H1 (cell line): Measurements from ENCODE around the gene SEMA3G. TPM values are rescaled to one million over a fixed set of nuclear protein-coding genes. Genes with fewer than 3 reads are reported as not detected.

Source experiments
- CTCF ChIA-PET: fragments of 300-600 bp; sonication (Branson Sonifier 250); formaldehyde crosslinking; loops from one replicate; lab custom pipeline; 2021; ENCODE audit not compliant: partially characterized antibody; lab: Charles Lee
- POLR2A ChIA-PET: fragments of 300-600 bp; sonication (Branson Sonifier 250); formaldehyde crosslinking; loops from one replicate; lab custom pipeline; 2021; ENCODE audit warnings: inconsistent platforms; ENCODE audit not compliant: partially characterized antibody; lab: Charles Lee
- DNase-seq, 2 experiments: peaks; one replicate each; pipeline versions ENCODE4 v3.0.0 to v3.0.0-alpha.2; 2010 to 2022; ENCODE audit warnings: low spot score in 2 of 2, low read depth in 1 of 2, mixed read lengths in 1 of 2
- FAIRE-seq: peaks from 2 replicates; lab custom pipeline; 2011; peaks lifted over from hg19 to GRCh38; lab: Jason Lieb, UNC
- H2AFZ ChIP-seq: 2 replicates; pipeline ENCODE4 v1.8.1; 2012; ENCODE audit warnings: low read length, inconsistent platforms
- H2AK5ac ChIP-seq: 2 replicates; pipeline ENCODE4 v1.6.1; 2013; ENCODE audit warnings: low read depth, low read length
- H2BK120ac ChIP-seq: replicated peaks from 2 replicates; pipeline ENCODE3; 2013; ENCODE audit warnings: low read depth, low read length, inconsistent platforms
- H2BK12ac ChIP-seq: 2 replicates; pipeline ENCODE4 v1.6.1; 2013; ENCODE audit warnings: low read depth, low read length
- H2BK15ac ChIP-seq: 2 replicates; pipeline ENCODE4 v1.6.1; 2013; ENCODE audit warnings: low read length
- H2BK20ac ChIP-seq: 2 replicates; pipeline ENCODE4 v1.6.1; 2013; ENCODE audit warnings: low read length
- H2BK5ac ChIP-seq: 2 replicates; pipeline ENCODE4 v1.6.1; 2013; ENCODE audit warnings: low read depth, low read length
- H3K14ac ChIP-seq: 2 replicates; pipeline ENCODE4 v1.6.1; 2013; ENCODE audit warnings: inconsistent platforms; ENCODE audit not compliant: insufficient read length
- H3K18ac ChIP-seq: 2 replicates; pipeline ENCODE4 v1.6.1; 2013; ENCODE audit warnings: low read length; ENCODE audit errors: extremely low read depth
- H3K23ac ChIP-seq: 2 replicates; pipeline ENCODE4 v1.6.1; 2013; ENCODE audit warnings: inconsistent platforms; ENCODE audit not compliant: insufficient read length
- H3K23me2 ChIP-seq: 2 replicates; pipeline ENCODE4 v1.6.1; 2013; ENCODE audit warnings: low read depth, low read length
- H3K27ac ChIP-seq: 2 replicates; pipeline ENCODE4 v1.6.1; 2011; ENCODE audit warnings: low read depth, low read length, inconsistent platforms
- H3K27me3 ChIP-seq, 4 experiments: replicated peaks in 1 of 4; 1 replicate in 1 of 4; 2 replicates in 3 of 4; pipeline versions ENCODE4 v1.6.1 to v1.8.1; 2011 to 2013; ENCODE audit warnings: low read length in 3 of 4, mild to moderate bottlenecking in 3 of 4, inconsistent platforms in 2 of 4, mixed read lengths in 2 of 4, moderate library complexity in 1 of 4; ENCODE audit not compliant: control insufficient read depth in 3 of 4, insufficient read depth in 3 of 4; ENCODE audit errors: extremely low read depth in 1 of 4
- H3K36me3 ChIP-seq, 4 experiments: 2 replicates each; pipeline versions ENCODE4 v1.6.1 to v1.8.1; 2011 to 2013; ENCODE audit warnings: mild to moderate bottlenecking in 4 of 4, low read length in 3 of 4, moderate library complexity in 2 of 4, control low read depth in 1 of 4, inconsistent platforms in 1 of 4; ENCODE audit not compliant: insufficient read depth in 4 of 4, control insufficient read depth in 2 of 4
- H3K4ac ChIP-seq: replicated peaks from 2 replicates; pipeline ENCODE3; 2013; ENCODE audit warnings: low read length, low read depth, mixed read lengths, inconsistent platforms; ENCODE audit not compliant: insufficient read length
- H3K4me1 ChIP-seq, 4 experiments: replicated peaks in 1 of 4; 1 replicate in 1 of 4; 2 replicates in 3 of 4; pipeline versions ENCODE4 v1.6.1 to v1.8.1; 2011 to 2013; ENCODE audit warnings: low read length in 3 of 4, inconsistent platforms in 2 of 4, mixed read lengths in 1 of 4; ENCODE audit not compliant: insufficient read depth in 4 of 4, control insufficient read depth in 3 of 4
- H3K4me2 ChIP-seq, 2 experiments: 2 replicates each; pipeline versions ENCODE4 v1.6.1 to v1.8.1; 2011 to 2013; ENCODE audit warnings: low read depth in 2 of 2, low read length in 2 of 2, control low read depth in 1 of 2, inconsistent platforms in 1 of 2, mild to moderate bottlenecking in 1 of 2; ENCODE audit not compliant: insufficient read depth in 1 of 2
- H3K4me3 ChIP-seq, 4 experiments: fragments of 200-600, 300-600 bp in 1 of 4; sonication (generic), shearing (Covaris generic), sonication (Bioruptor Twin) in 1 of 4; 2 replicates each; pipeline versions ENCODE4 v1.5.1 to v1.8.1; 2011 to 2016; ENCODE audit warnings: low read length in 4 of 4, low read depth in 3 of 4, control low read depth in 2 of 4, inconsistent platforms in 2 of 4, mild to moderate bottlenecking in 2 of 4, mixed read lengths in 1 of 4, moderate library complexity in 1 of 4; ENCODE audit not compliant: insufficient read depth in 2 of 4; ENCODE audit errors: extremely low read depth in 1 of 4
- H3K56ac ChIP-seq: replicated peaks from 2 replicates; pipeline ENCODE3; 2013; ENCODE audit warnings: low read depth, mild to moderate bottlenecking, mixed read lengths, low read length, inconsistent platforms; ENCODE audit not compliant: insufficient read length
- H3K79me1 ChIP-seq: 2 replicates; pipeline ENCODE4 v1.6.1; 2013; ENCODE audit warnings: low read depth, low read length, control low read depth
- H3K79me2 ChIP-seq, 2 experiments: 2 replicates each; pipeline versions ENCODE4 v1.6.1 to v1.8.1; 2012 to 2013; ENCODE audit warnings: low read length in 2 of 2, mild to moderate bottlenecking in 2 of 2, inconsistent platforms in 1 of 2; ENCODE audit not compliant: insufficient read depth in 2 of 2, control insufficient read depth in 1 of 2
- H3K9ac ChIP-seq, 4 experiments: replicated peaks in 1 of 4; 1 replicate in 1 of 4; 2 replicates in 3 of 4; pipeline versions ENCODE4 v1.6.1 to v1.8.1; 2011 to 2013; ENCODE audit warnings: low read depth in 3 of 4, low read length in 3 of 4, control low read depth in 2 of 4, mild to moderate bottlenecking in 2 of 4, moderate library complexity in 2 of 4, inconsistent platforms in 1 of 4; ENCODE audit errors: extremely low read depth in 1 of 4
- H3K9me3 ChIP-seq, 2 experiments: 2 replicates each; pipeline versions ENCODE4 v1.6.1 to v1.8.1; 2012 to 2013; ENCODE audit warnings: mild to moderate bottlenecking in 2 of 2, moderate library complexity in 2 of 2, control low read depth in 1 of 2, inconsistent platforms in 1 of 2, low read depth in 1 of 2, low read length in 1 of 2, mixed read lengths in 1 of 2; ENCODE audit not compliant: insufficient read depth in 2 of 2
- H4K20me1 ChIP-seq, 2 experiments: replicated peaks in 1 of 2; 2 replicates each; pipeline versions ENCODE3 to v1.8.1; 2011 to 2013; ENCODE audit warnings: inconsistent platforms in 2 of 2, low read length in 2 of 2, mild to moderate bottlenecking in 1 of 2; ENCODE audit not compliant: insufficient read depth in 2 of 2, control insufficient read depth in 1 of 2
- H4K5ac ChIP-seq: 2 replicates; pipeline ENCODE4 v1.6.1; 2013; ENCODE audit warnings: low read length, low read depth, mixed read lengths, inconsistent platforms; ENCODE audit not compliant: insufficient read length
- H4K8ac ChIP-seq: 2 replicates; pipeline ENCODE4 v1.8.0; 2013; ENCODE audit warnings: mild to moderate bottlenecking, moderate library complexity, low read length, inconsistent platforms; ENCODE audit not compliant: insufficient read depth; ENCODE audit errors: extremely low read depth
- H4K91ac ChIP-seq: replicated peaks from 2 replicates; pipeline ENCODE3; 2013; ENCODE audit warnings: low read length, mixed read lengths, inconsistent platforms; ENCODE audit not compliant: insufficient read length
- CTCF ChIP-seq, 3 experiments: IDR thresholded peaks; 1 replicate in 2 of 3; 2 replicates in 1 of 3; pipeline versions ENCODE4 v1.5.1 to v1.6.1; 2011; ENCODE audit warnings: low read length in 3 of 3, mild to moderate bottlenecking in 3 of 3, inconsistent platforms in 2 of 3, low read depth in 1 of 3, moderate library complexity in 1 of 3; ENCODE audit not compliant: insufficient read depth in 1 of 3; ENCODE audit errors: control extremely low read depth in 1 of 3
- HDAC2 ChIP-seq, 2 experiments: fragments of 300-600 bp in 1 of 2; sonication (generic) in 1 of 2; IDR thresholded peaks; 2 replicates each; pipeline ENCODE4 v1.6.1; 2011 to 2012; ENCODE audit warnings: low read depth in 2 of 2, low read length in 2 of 2, mild to moderate bottlenecking in 2 of 2, moderate library complexity in 2 of 2, borderline replicate concordance in 1 of 2, inconsistent platforms in 1 of 2
- HDAC6 ChIP-seq: IDR thresholded peaks from one replicate; pipeline ENCODE4 v1.7.1; 2012; ENCODE audit warnings: low read depth, mild to moderate bottlenecking, inconsistent platforms, low read length, moderate library complexity
- NANOG ChIP-seq: IDR thresholded peaks from 2 replicates; pipeline ENCODE4 v1.6.1; 2011; ENCODE audit warnings: low read length, low read depth, mild to moderate bottlenecking, inconsistent platforms; ENCODE audit not compliant: insufficient read depth, poor library complexity, severe bottlenecking
- POLR2A ChIP-seq, 2 experiments: IDR thresholded peaks; 1 replicate in 1 of 2; 2 replicates in 1 of 2; pipeline ENCODE4 v1.6.1; 2011; ENCODE audit warnings: low read depth in 2 of 2, low read length in 2 of 2, mild to moderate bottlenecking in 2 of 2; ENCODE audit errors: control extremely low read depth in 1 of 2
- RBBP5 ChIP-seq: IDR thresholded peaks from 2 replicates; pipeline ENCODE4 v1.7.1; 2012; ENCODE audit warnings: low read depth, mild to moderate bottlenecking, inconsistent platforms, low read length, moderate library complexity, borderline replicate concordance
- SIX5 ChIP-seq: IDR thresholded peaks from 2 replicates; pipeline ENCODE4 v1.6.1; 2011; ENCODE audit warnings: mild to moderate bottlenecking, low read depth, low read length
- TAF7 ChIP-seq: optimal IDR thresholded peaks from 2 replicates; pipeline ENCODE3; 2011; ENCODE audit warnings: low read depth, mild to moderate bottlenecking, inconsistent platforms, low read length, moderate library complexity, borderline replicate concordance
- WGBS, 2 experiments: shearing (Covaris generic) in 1 of 2; methylation state at CpG; one replicate each; pipeline versions ENCODE4 v1.1.6 to v1.1.7; 2013 to 2015; ENCODE audit warnings: low lambda C conversion rate in 2 of 2, mixed read lengths in 2 of 2, inconsistent platforms in 1 of 2, low coverage in 1 of 2, missing lambda C conversion rate in 1 of 2; ENCODE audit not compliant: insufficient replicate concordance in 2 of 2, insufficient coverage in 1 of 2, insufficient read length in 1 of 2; ENCODE audit errors: extremely low coverage in 1 of 2, missing lambda C conversion rate in 1 of 2; 5-methylcytosine and 5-hydroxymethylcytosine counted together
- polyA plus RNA-seq, 7 experiments: library from polyadenylated mRNA; depleted of rRNA in 3 of 7; stranded (reverse) in 5 of 7; unstranded in 2 of 7; fragments of >200 nt in 5 of 7; fragments of 200-250 nt in 2 of 7; gene quantifications; 1 replicate in 5 of 7; 2 replicates in 1 of 7; 4 replicates in 1 of 7; pipeline versions ENCODE4 v1.2.1 to v1.2.3, GENCODE V29; 2011 to 2013; ENCODE audit warnings: missing spikeins in 2 of 7, mixed read lengths in 2 of 7
- total RNA-seq: library from RNA; stranded (reverse); fragmentation: NEBNext Ultra II Directional; extraction: Animal tissue kit (Norgen Biotek cat#: 25700); gene quantifications from 2 replicates; pipeline ENCODE4 v1.2.1, GENCODE V29; 2021
- TF ChIP-seq, protein P1 (sequence below): IDR thresholded peaks from 2 replicates; pipeline ENCODE4 v1.6.1; 2011; ENCODE audit warnings: low read depth, mild to moderate bottlenecking, low read length; ENCODE audit not compliant: insufficient read depth

The SEMA3G gene
- total and polyA plus RNA-seq, 2 of the 8 experiments (the other 6 are each of a cell fraction or from before 2014, with no cell fraction given), result 0.95 to 1.5 TPM

- Histone ChIP-seq H2BK5ac (no peak overlapping the region; the same call in 1 of the 2 replicates), H3K23ac (no peak overlapping the region), H2AFZ (no peak overlapping the region), H3K79me1 (peaks cover 2% of the 10 kb centered on the region; the same call in 1 of the 2 replicates), H3K14ac (no peak overlapping the region), H4K8ac (peak overlapping the region; percentile 57), H3K4me2 (no peak overlapping the region), H2BK12ac (no peak overlapping the region), H4K20me1 (peaks cover 0 to 17% of the 10 kb centered on the region in 2 experiments), H4K5ac (no peak overlapping the region), H3K27ac (no peak overlapping the region), H3K9me3 (no peaks in the 10 kb centered on the region), H3K4me1 (no peaks in the 10 kb centered on the region), H3K23me2 (no peaks in the 10 kb centered on the region), H2BK120ac (no peak overlapping the region), H3K36me3 (peaks cover 29 to 57% (median 39%) of the 10 kb centered on the region in 4 experiments), H3K4me3 (no peak overlapping the region), H4K91ac (no peak overlapping the region), H3K18ac (no peak overlapping the region), H3K56ac (no peak overlapping the region), H3K9ac (no peak overlapping the region; a peak in 1 of 7 replicates), H2AK5ac (no peak overlapping the region), H3K4ac (no peak overlapping the region), H2BK15ac (no peak overlapping the region), H2BK20ac (no peak overlapping the region), H3K79me2 (no peaks in the 10 kb centered on the region), H3K27me3 (no peaks in the 10 kb centered on the region)
- DNase-seq (no peak), FAIRE-seq (no peak)
- 91% methylated on average over 10 of the region's 10 CpGs; no CpG with 5 or more reads in 1 of the 2 experiments for WGBS, 2 experiments
- ChIA-PET CTCF (no interaction called here), POLR2A (no interaction called here)
- TF ChIP-seq SIX5 (no peak), POLR2A (IDR thresholded peaks at IDR 0.05; ENCODE audit: control extremely low read depth in 1 of 2, low read depth in 2 of 2, low read length in 2 of 2) (no peak), CTCF (IDR thresholded peaks at IDR 0.05; ENCODE audit: control extremely low read depth in 1 of 3, insufficient read depth in 1 of 3, low read depth in 1 of 3, low read length in 3 of 3) (no peak), NANOG (no peak), RBBP5 (no peak), HDAC2 (IDR thresholded peaks at IDR 0.05; ENCODE audit: borderline replicate concordance in 1 of 2, low read depth in 2 of 2, low read length in 2 of 2) (no peak), TAF7 (no peak), HDAC6 (no peak)
- TF ChIP-seq, protein P1, sequence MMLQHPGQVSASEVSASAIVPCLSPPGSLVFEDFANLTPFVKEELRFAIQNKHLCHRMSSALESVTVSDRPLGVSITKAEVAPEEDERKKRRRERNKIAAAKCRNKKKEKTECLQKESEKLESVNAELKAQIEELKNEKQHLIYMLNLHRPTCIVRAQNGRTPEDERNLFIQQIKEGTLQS, result no peak
These were observed 40.0 kb upstream of the SEMA3G start for GRCh38 chr3:52484680-52485461.
